ENCODE results near the gene NDUFA5. TPM values are rescaled to one million over a fixed set of nuclear protein-coding genes. Genes with fewer than 3 reads are reported as not detected.

NDUFA5 gene
- polyA plus RNA-seq, 1 donor (not counting 4 experiments of a cell fraction or from before 2014, with no cell fraction given), result 36.9 TPM

DNA sequence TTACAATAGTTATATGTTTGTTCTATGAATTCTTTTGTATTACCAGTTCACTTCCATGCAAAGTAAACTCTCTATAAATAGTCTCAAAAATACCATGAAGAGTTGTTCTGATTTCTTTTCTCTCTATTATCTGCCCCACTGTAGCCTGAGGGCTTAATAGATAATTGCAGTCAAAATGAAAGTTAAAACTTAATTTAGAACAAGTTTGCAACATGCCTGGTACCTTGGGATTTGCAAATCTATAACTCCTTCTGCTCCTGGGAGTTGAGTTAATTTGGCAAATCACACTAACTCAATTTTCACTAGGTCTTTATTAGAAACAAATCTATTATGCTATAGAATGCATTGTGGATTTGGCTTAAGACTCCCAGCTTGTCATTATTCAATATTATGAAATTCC, 21.8 kb upstream of the NDUFA5 start:
- Histone ChIP-seq H3K36me3 (ENCODE audit: control insufficient read depth in 2 of 2, extremely low read depth in 1 of 2, insufficient read depth in 2 of 2, low read length in 2 of 2) (no peaks in the 10 kb centered on the region), H3K4me3 (ENCODE audit: control insufficient read depth in 2 of 3, extremely low read depth in 1 of 3, insufficient read depth in 2 of 3, low read depth in 1 of 3, low read length in 3 of 3) (no peak overlapping the region), H3K9me1 (ENCODE audit: control insufficient read depth, extremely low read depth, insufficient read depth, low read length) (no peaks in the 10 kb centered on the region), H2AFZ (ENCODE audit: control insufficient read depth, low read length) (no peak overlapping the region), H3K4me1 (ENCODE audit: control insufficient read depth, extremely low read depth, insufficient read depth, low read length) (peaks cover 4% of the 10 kb centered on the region), H3K9ac (ENCODE audit: control insufficient read depth, extremely low read depth, insufficient read depth, low read length) (no peak overlapping the region), H3K27ac (ENCODE audit: control insufficient read depth, insufficient read depth, low read length) (no peak overlapping the region), H4K20me1 (ENCODE audit: control insufficient read depth, extremely low read depth, insufficient read depth, low read length) (no peaks in the 10 kb centered on the region), H3K9me3 (ENCODE audit: control insufficient read depth, low read depth, low read length) (no peaks in the 10 kb centered on the region), H3K27me3 (ENCODE audit: control insufficient read depth, extremely low read depth, insufficient read depth, low read length) (no peaks in the 10 kb centered on the region), H3K4me2 (ENCODE audit: control insufficient read depth, extremely low read depth, insufficient read depth, low read depth, low read length) (no peak overlapping the region), H3K79me2 (ENCODE audit: control insufficient read depth, insufficient read depth, low read length) (no peaks in the 10 kb centered on the region)
- no peak for FAIRE-seq
- TF ChIP-seq, protein P1, sequence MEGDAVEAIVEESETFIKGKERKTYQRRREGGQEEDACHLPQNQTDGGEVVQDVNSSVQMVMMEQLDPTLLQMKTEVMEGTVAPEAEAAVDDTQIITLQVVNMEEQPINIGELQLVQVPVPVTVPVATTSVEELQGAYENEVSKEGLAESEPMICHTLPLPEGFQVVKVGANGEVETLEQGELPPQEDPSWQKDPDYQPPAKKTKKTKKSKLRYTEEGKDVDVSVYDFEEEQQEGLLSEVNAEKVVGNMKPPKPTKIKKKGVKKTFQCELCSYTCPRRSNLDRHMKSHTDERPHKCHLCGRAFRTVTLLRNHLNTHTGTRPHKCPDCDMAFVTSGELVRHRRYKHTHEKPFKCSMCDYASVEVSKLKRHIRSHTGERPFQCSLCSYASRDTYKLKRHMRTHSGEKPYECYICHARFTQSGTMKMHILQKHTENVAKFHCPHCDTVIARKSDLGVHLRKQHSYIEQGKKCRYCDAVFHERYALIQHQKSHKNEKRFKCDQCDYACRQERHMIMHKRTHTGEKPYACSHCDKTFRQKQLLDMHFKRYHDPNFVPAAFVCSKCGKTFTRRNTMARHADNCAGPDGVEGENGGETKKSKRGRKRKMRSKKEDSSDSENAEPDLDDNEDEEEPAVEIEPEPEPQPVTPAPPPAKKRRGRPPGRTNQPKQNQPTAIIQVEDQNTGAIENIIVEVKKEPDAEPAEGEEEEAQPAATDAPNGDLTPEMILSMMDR (optimal IDR thresholded peaks at IDR 0.05 in 1 of 3, IDR thresholded peaks at IDR 0.05 in 1 of 3, conservative IDR thresholded peaks at IDR 0.05 in 1 of 3; ENCODE audit: extremely low read depth in 1 of 3, insufficient read depth in 2 of 3, low read length in 3 of 3), result no peak
- TF ChIP-seq EZH2 (IDR thresholded peaks at IDR 0.05; ENCODE audit: low read length), result no peak
- DNase-seq (ENCODE audit: low read depth, low spot score), result no peak
- dilution Hi-C loops (cut with MboI; ENCODE audit: extremely low pct_ligation_motif_present, low sequenced_read_pairs), result no loop called here

DNA sequence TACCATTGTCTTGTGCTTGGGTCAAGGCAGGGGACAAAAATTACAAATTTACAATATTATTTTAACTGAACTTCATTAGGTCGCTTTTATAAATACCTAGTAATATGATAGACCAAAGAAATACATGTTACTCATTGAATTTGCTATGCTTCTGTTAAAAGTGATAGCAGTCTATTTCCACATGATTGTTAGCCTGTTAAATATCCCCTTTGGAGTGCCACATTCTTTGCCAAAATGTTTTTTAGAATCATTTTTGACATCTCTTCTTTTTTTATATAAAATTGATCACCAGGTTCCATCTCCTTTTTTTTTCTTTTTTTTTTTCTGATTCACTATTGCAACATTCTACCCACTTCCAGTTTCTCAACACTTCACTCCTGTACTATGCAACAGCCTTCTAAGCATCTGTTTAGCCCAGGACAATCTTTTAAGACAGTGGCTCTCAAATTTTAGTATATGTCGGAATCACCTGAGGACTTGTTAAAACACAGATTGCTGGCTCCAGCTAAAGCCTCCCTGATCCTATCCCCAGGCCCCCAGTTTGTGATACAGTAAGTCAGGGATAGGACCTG, 16.4 kb upstream of the NDUFA5 start:
- H2AFZ ChIP-seq (ENCODE audit: control insufficient read depth, low read length), result no peak overlapping the region
- dilution Hi-C loops (cut with MboI; ENCODE audit: extremely low pct_ligation_motif_present, low sequenced_read_pairs), result no loop called here
- no peak for FAIRE-seq

More for the DNA sequence above, 16.4 kb upstream of the NDUFA5 start:
- no peaks in the 10 kb centered on the region for H3K9me1 ChIP-seq (ENCODE audit: control insufficient read depth, extremely low read depth, insufficient read depth, low read length)
- H3K4me2 ChIP-seq (ENCODE audit: control insufficient read depth, extremely low read depth, insufficient read depth, low read depth, low read length), result no peak overlapping the region
- H3K9me3 ChIP-seq (ENCODE audit: control insufficient read depth, low read depth, low read length), result no peaks in the 10 kb centered on the region
- no peak overlapping the region for H3K4me3 ChIP-seq (ENCODE audit: control insufficient read depth in 2 of 3, extremely low read depth in 1 of 3, insufficient read depth in 2 of 3, low read depth in 1 of 3, low read length in 3 of 3)
- TF ChIP-seq EZH2 (IDR thresholded peaks at IDR 0.05; ENCODE audit: low read length), result no peak
- TF ChIP-seq, protein P1 (optimal IDR thresholded peaks at IDR 0.05 in 1 of 3, IDR thresholded peaks at IDR 0.05 in 1 of 3, conservative IDR thresholded peaks at IDR 0.05 in 1 of 3; ENCODE audit: extremely low read depth in 1 of 3, insufficient read depth in 2 of 3, low read length in 3 of 3), result no peak
- H4K20me1 ChIP-seq (ENCODE audit: control insufficient read depth, extremely low read depth, insufficient read depth, low read length), result no peaks in the 10 kb centered on the region
- H3K27ac ChIP-seq (ENCODE audit: control insufficient read depth, insufficient read depth, low read length), result no peak overlapping the region
- DNase-seq (ENCODE audit: low read depth, low spot score), result no peak
- H3K79me2 ChIP-seq (ENCODE audit: control insufficient read depth, insufficient read depth, low read length), result no peaks in the 10 kb centered on the region
- H3K9ac ChIP-seq (ENCODE audit: control insufficient read depth, extremely low read depth, insufficient read depth, low read length), result no peak overlapping the region
- H3K27me3 ChIP-seq (ENCODE audit: control insufficient read depth, extremely low read depth, insufficient read depth, low read length), result no peaks in the 10 kb centered on the region
- peaks cover 7% of the 10 kb centered on the region for H3K4me1 ChIP-seq (ENCODE audit: control insufficient read depth, extremely low read depth, insufficient read depth, low read length)
- no peaks in the 10 kb centered on the region for H3K36me3 ChIP-seq (ENCODE audit: control insufficient read depth in 2 of 2, extremely low read depth in 1 of 2, insufficient read depth in 2 of 2, low read length in 2 of 2)
